Cortex of kidney (tissue), 1 donor: Measurements from ENCODE around the gene FOXE1.

Source experiments
- DNase-seq: peaks from one replicate; lab custom pipeline; 2025; lab: John Stamatoyannopoulos, UW

The FOXE1 gene

DNA sequence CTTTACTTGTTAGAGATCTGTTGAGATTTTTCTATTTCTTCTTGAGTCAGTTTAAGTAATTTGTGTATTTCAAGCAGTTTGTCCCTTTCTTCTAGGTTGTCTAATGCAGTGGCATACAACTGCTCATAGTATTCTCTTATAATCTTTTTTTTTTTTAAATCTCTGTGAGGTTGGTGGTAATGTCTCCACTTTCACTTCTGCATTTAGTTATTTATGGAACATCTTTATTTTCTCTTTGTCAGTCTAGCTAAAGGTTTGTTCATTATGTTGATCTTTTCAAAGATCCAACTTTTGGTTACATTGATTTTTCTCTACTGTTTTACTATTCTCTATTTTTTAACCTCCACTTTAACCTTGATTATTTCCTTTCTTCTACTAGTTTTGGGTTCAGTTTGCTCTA, 13.8 kb downstream of the FOXE1 start:
- DNase-seq, result no peak

GRCh38 chr9:97868859-97869258, 15.8 kb downstream of the FOXE1 start:
- DNase-seq, result no peak

GRCh38 chr9:97873425-97873824, 20.4 kb downstream of the FOXE1 start:
- DNase-seq, result no peak

GRCh38 chr9:97873882-97874281, 20.9 kb downstream of the FOXE1 start:
- no peak for DNase-seq

GRCh38 chr9:97874624-97875023, 21.6 kb downstream of the FOXE1 start:
- no peak for DNase-seq

DNA sequence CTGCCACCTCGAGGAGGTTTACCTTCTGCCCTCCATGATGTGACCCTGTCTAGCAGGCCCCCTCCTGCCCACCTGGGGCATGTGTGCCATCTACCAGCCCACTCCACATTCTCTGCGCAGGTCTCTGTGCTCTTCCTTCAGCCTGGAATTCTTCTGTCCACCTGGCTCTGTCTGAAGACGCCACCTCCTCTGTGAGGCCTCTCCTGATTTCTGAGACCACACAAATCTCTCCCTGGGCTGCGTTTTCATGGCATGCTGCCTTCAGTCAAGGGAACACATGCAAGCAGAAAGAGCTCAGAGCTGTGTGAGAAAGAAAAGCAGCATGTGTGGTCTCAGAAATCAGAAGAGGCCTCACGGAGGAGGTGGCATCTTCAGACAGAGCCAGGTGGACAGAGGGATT, 22.1 kb downstream of the FOXE1 start:
- no peak for DNase-seq

GRCh38 chr9:97876061-97876460, 23.0 kb downstream of the FOXE1 start:
- DNase-seq, result no peak

- no peak for DNase-seq
Observed at GRCh38 chr9:97880336-97880735, 27.3 kb downstream of the FOXE1 start.

DNA sequence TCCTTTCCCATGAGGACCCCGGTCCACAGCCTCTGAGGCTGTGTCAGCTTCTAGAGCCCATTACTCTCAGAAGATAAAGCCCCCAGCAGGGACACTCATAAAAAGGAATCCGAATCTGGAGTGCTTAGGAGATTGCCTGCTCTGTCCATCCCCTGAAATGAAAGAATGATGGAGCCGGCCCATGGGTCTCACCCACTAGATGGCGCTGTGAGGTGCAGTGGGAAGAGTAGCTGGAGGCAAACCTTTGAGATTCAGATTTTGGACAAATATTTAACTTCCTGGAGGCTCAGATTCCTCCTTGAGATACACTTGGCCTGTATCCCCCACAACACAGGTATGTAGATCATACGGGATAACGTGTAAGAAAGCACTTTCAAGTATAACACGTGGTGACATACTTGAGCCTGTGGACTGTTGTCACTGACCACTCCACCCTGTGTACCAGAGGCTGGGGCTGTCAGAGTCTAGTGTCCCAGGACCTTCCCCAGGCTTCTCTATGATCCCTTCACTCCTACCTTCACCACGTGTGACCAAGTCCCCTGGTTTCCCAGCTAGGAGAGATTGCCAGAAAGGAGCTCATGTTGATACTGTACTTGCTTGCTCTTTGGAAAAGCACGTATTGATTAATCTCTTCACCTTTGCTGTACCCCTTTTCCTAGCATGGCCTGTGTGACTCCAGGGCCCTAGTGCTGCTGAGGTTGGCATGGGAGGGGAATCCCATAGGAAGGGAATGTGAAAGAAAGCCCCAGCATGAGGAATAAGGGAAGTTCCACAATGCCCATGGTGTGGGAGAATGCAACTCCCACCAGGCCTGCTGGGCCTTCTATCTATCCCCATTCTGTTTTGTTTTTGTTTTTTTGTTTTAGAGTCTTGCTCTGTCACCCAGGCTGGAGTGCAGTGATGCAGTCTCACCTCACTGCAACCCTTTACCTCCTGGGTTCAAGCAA, 37.2 kb downstream of the FOXE1 start:
- no peak for DNase-seq

DNA sequence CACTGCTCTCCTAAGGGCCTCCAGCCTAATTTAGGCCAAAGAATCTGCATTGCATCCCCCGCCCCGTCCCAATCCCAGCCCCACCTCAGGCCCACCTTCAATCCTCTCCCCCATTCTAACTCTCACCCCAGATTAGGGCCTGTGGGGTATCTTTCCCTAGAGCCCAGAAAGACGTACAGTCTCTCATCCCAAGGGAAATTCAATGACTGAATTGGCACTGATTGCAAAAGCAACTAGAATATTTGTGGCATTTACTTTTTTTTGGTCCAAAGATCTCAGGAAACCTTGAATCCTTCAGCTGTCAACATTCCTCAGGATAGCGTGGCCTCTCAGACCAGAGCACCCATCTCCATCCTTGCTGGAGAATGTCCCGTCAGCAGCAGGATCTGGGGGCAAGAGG, 38.7 kb downstream of the FOXE1 start:
- DNase-seq, result no peak

DNA sequence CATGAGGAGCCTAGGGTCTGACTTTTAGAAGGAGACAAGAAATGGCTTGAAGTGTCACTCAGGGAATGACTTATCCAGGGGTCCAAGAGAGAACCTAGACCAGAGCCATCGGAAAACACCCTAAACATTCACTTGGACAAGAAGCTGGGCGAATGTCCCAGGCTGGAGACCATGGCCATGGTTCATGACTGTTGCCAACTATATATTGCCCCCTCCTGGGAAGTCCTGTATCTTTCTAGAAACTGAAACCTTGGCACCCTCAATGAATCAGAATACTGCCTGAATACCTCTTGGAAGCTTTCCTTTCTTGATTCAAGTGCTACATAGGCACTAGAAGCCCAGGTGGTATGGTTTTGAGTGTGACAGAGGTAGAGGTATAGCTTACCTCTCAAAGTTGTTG, 39.4 kb downstream of the FOXE1 start:
- DNase-seq, result no peak

GRCh38 chr9:97895211-97895610, 42.2 kb downstream of the FOXE1 start:
- DNase-seq, result no peak

GRCh38 chr9:97895695-97896332, 42.8 kb downstream of the FOXE1 start:
- DNase-seq, result no peak

DNA sequence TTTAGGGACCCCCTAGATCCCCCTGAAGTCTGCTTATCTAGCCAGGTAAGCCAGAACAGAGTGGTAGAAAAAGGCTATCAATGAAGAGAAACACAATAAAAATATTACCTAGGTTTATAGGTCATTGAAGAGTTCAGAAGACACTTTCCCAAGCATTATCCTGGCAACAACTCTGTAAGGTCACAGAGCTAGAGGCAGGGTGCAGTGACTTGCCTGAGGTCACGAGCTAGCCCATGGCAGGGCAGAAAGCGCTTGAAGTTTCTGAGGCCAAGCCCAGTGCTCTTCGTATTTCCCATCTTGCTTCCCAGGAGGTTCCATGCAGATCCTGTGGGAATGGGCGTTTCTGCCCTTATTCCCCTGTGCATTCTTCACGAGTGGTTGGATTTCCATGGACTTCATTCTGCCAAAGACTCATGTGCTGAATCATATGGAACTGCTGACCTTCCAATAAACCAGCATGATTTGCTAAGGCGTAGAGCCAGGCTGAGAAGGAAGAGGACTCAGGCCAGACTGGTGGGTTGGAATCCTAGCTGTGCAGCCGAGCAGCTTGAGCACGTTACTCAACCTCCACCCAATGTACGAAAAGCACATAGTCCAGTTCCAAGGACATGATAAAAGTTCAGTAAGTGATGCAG, 47.2 kb downstream of the FOXE1 start:
- no peak for DNase-seq

DNA sequence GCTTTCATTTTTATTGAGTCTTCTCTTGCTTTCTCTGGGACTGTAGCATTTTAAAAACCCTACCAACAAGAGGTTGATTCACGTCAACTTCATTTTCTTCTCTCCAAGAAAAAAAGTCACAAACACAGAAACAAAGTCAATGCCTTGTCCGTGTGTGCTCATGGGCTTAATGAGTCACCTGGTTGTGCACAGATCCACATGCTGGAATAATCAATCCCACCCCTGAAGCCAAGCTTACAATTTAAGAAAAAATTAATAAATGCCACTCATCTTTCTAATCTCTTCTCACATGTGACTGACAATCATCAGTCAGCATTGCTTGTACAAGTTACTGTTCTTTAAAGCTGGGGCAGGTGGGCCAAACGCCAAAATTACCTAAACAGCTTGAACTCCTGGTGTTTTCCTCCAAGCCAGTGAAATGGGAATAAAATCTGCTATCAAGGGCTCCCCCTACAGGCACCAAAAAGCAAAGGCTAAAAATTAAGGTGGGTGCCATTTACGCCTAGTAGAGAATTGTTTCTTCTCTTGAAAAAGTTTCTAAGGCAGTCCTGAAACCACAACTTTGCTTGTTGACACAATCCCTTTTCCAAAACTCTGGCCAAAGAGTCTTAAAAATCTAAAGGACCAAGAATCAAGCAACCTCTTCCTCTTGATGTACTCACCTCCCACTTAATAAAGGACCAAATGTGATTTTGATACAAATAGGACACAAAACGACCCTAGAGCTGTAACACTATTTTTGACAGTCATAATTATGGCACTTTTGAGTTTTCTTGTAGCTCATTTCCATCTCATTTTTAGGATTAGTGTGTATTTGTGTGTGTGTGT, 47.9 kb downstream of the FOXE1 start:
- DNase-seq, result no peak

GRCh38 chr9:97903177-97903576, 50.2 kb downstream of the FOXE1 start:
- DNase-seq, result no peak

DNA sequence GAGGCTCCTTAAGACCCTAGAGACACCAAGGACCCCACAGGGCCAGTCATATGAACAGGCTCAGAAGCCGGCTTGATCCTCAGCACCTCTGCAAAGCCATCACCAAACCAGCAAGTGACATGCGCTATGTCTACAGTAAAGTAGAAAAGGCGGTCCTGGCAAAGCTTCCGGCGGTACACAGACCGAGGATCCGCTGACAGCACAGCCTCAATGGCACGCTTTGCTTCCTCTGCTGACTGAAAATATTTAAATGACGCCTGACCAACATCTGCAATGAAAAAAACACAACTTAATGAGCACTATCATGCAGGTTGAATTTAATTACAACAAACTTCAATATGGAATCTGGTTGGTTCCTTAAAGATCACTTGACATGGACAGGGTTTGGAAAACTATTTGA, 51.7 kb downstream of the FOXE1 start:
- no peak for DNase-seq

- DNase-seq, result no peak
Observed at GRCh38 chr9:97905228-97905627, 52.2 kb downstream of the FOXE1 start.
